Measurements from ENCODE around the gene SCO1. TPM values are rescaled to one million over a fixed set of nuclear protein-coding genes. Genes with fewer than 3 reads are reported as not detected.

SCO1 gene
- total RNA-seq, 1 donor from 2014 or later: 35.1 TPM

GRCh38 chr17:10681866-10682446 is 15.4 kb downstream of the SCO1 start:
- H3K36me3 Mint-ChIP-seq: peaks cover 47% of the 10 kb centered on the region
- no peak overlapping the region for H3K27ac Mint-ChIP-seq

GRCh38 chr17:10674704-10675103 is 22.6 kb downstream of the SCO1 start:
- TF ChIP-seq CTCF (conservative IDR thresholded peaks at IDR 0.05): no peak
- Mint-ChIP-seq H3K27me3 (no peaks in the 10 kb centered on the region), H3K36me3 (peaks cover 16% of the 10 kb centered on the region), H3K27ac (no peak overlapping the region), H3K9me3 (no peaks in the 10 kb centered on the region), H3K4me3 (no peak overlapping the region), H3K4me1 (ENCODE audit: unreplicated experiment) (no peaks in the 10 kb centered on the region)
- no peak for DNase-seq (ENCODE audit: extremely low spot score, unreplicated experiment)

More at GRCh38 chr17:10681866-10682446, 15.4 kb downstream of the SCO1 start:
- H3K27me3 Mint-ChIP-seq: no peaks in the 10 kb centered on the region
- no peak overlapping the region for H3K4me3 Mint-ChIP-seq
- no peak for TF ChIP-seq CTCF (conservative IDR thresholded peaks at IDR 0.05)
- no peak for DNase-seq (ENCODE audit: extremely low spot score, unreplicated experiment)
- no peaks in the 10 kb centered on the region for H3K9me3 Mint-ChIP-seq
- H3K4me1 Mint-ChIP-seq (ENCODE audit: unreplicated experiment): no peaks in the 10 kb centered on the region

GRCh38 chr17:10673312-10673711 is 24.0 kb downstream of the SCO1 start:
- Mint-ChIP-seq H3K4me3 (no peak overlapping the region), H3K9me3 (no peaks in the 10 kb centered on the region), H3K36me3 (peaks cover 16% of the 10 kb centered on the region), H3K27me3 (no peaks in the 10 kb centered on the region), H3K27ac (no peak overlapping the region), H3K4me1 (ENCODE audit: unreplicated experiment) (no peaks in the 10 kb centered on the region)
- TF ChIP-seq CTCF (conservative IDR thresholded peaks at IDR 0.05): no peak
- DNase-seq (ENCODE audit: extremely low spot score, unreplicated experiment): no peak

GRCh38 chr17:10668775-10669174 is 28.6 kb downstream of the SCO1 start:
- no peak overlapping the region for H3K27ac Mint-ChIP-seq
- no peaks in the 10 kb centered on the region for H3K4me1 Mint-ChIP-seq (ENCODE audit: unreplicated experiment)
- no peaks in the 10 kb centered on the region for H3K27me3 Mint-ChIP-seq
- no peak for TF ChIP-seq CTCF (conservative IDR thresholded peaks at IDR 0.05)
- no peaks in the 10 kb centered on the region for H3K9me3 Mint-ChIP-seq
- peaks cover 4% of the 10 kb centered on the region for H3K36me3 Mint-ChIP-seq
- no peak overlapping the region for H3K4me3 Mint-ChIP-seq
- no peak for DNase-seq (ENCODE audit: extremely low spot score, unreplicated experiment)

- Mint-ChIP-seq H3K27me3 (no peaks in the 10 kb centered on the region), H3K4me1 (ENCODE audit: unreplicated experiment) (no peaks in the 10 kb centered on the region), H3K4me3 (no peak overlapping the region), H3K36me3 (no peaks in the 10 kb centered on the region), H3K9me3 (no peaks in the 10 kb centered on the region), H3K27ac (no peak overlapping the region)
- DNase-seq (ENCODE audit: extremely low spot score, unreplicated experiment): no peak
- no peak for TF ChIP-seq CTCF (conservative IDR thresholded peaks at IDR 0.05)
Observed at GRCh38 chr17:10666906-10667305, 30.4 kb downstream of the SCO1 start.

GRCh38 chr17:10664571-10664970 is 32.8 kb downstream of the SCO1 start:
- no peaks in the 10 kb centered on the region for H3K9me3 Mint-ChIP-seq
- no peak for DNase-seq (ENCODE audit: extremely low spot score, unreplicated experiment)
- TF ChIP-seq CTCF (conservative IDR thresholded peaks at IDR 0.05): no peak
- H3K27me3 Mint-ChIP-seq: no peaks in the 10 kb centered on the region
- H3K4me3 Mint-ChIP-seq: no peak overlapping the region
- no peaks in the 10 kb centered on the region for H3K36me3 Mint-ChIP-seq
- no peaks in the 10 kb centered on the region for H3K4me1 Mint-ChIP-seq (ENCODE audit: unreplicated experiment)
- H3K27ac Mint-ChIP-seq: no peak overlapping the region

Data from type B pancreatic cell (in vitro differentiated cells).